Trophoblast cell (in vitro differentiated cells and primary cell): ENCODE results near the gene PITPNM1.
A peak's percentile ranks its signal among the peaks of the same experiment; 100 is the strongest.

Experiments used
- DNase-seq, 2 donors: peaks; one replicate each; pipeline ENCODE4 v3.0.0-alpha.2; 2016
- H2AFZ ChIP-seq: 2 replicates; pipeline ENCODE4 v1.6.1; 2013; ENCODE audit warnings: low read length, moderate library complexity, mild to moderate bottlenecking; ENCODE audit not compliant: insufficient read depth, poor library complexity
- H2AK5ac ChIP-seq: 2 replicates; pipeline ENCODE4 v1.6.1; 2013; ENCODE audit warnings: mild to moderate bottlenecking, low read length
- H2BK120ac ChIP-seq: 2 replicates; pipeline ENCODE4 v1.6.1; 2013; ENCODE audit warnings: low read length, mild to moderate bottlenecking, moderate library complexity; ENCODE audit not compliant: insufficient read depth, poor library complexity
- H2BK12ac ChIP-seq: 2 replicates; pipeline ENCODE4 v1.6.1; 2013; ENCODE audit warnings: mild to moderate bottlenecking, low read length, moderate library complexity
- H2BK5ac ChIP-seq: 2 replicates; pipeline ENCODE4 v1.6.1; 2013; ENCODE audit warnings: low read length, low read depth, moderate library complexity, mild to moderate bottlenecking; ENCODE audit not compliant: poor library complexity
- H3K14ac ChIP-seq: 2 replicates; pipeline ENCODE4 v1.6.1; 2013; ENCODE audit warnings: mild to moderate bottlenecking, low read length
- H3K18ac ChIP-seq: 2 replicates; pipeline ENCODE4 v1.6.1; 2013; ENCODE audit warnings: mild to moderate bottlenecking, low read length
- H3K23ac ChIP-seq: 2 replicates; pipeline ENCODE4 v1.6.1; 2013; ENCODE audit warnings: low read length
- H3K27ac ChIP-seq: 2 replicates; pipeline ENCODE4 v1.5.1; 2013; ENCODE audit warnings: low read depth, mild to moderate bottlenecking, inconsistent platforms, low read length, moderate library complexity
- H3K27me3 ChIP-seq: 2 replicates; pipeline ENCODE4 v1.6.1; 2013; ENCODE audit warnings: inconsistent platforms, mild to moderate bottlenecking, low read length, moderate library complexity; ENCODE audit not compliant: insufficient read depth
- H3K36me3 ChIP-seq, 2 experiments: 1 replicate in 1 of 2; 2 replicates in 1 of 2; pipeline ENCODE4 v1.6.1; 2013; ENCODE audit warnings: low read length in 2 of 2, mild to moderate bottlenecking in 2 of 2, moderate library complexity in 1 of 2; ENCODE audit not compliant: insufficient read depth in 2 of 2, control insufficient read depth in 1 of 2
- H3K4ac ChIP-seq: 2 replicates; pipeline ENCODE4 v1.6.1; 2013; ENCODE audit warnings: low read depth, mild to moderate bottlenecking, low read length, moderate library complexity
- H3K4me1 ChIP-seq, 2 experiments: 1 replicate in 1 of 2; 2 replicates in 1 of 2; pipeline ENCODE4 v1.6.1; 2013; ENCODE audit warnings: low read length in 2 of 2, mild to moderate bottlenecking in 2 of 2, moderate library complexity in 1 of 2; ENCODE audit not compliant: insufficient read depth in 2 of 2, control insufficient read depth in 1 of 2
- H3K4me2 ChIP-seq: 2 replicates; pipeline ENCODE4 v1.6.1; 2013; ENCODE audit warnings: inconsistent platforms, mild to moderate bottlenecking, low read length, moderate library complexity
- H3K4me3 ChIP-seq: 2 replicates; pipeline ENCODE4 v1.5.1; 2013; ENCODE audit warnings: mild to moderate bottlenecking, low read depth, low read length, inconsistent platforms
- H3K79me1 ChIP-seq: one replicate; pipeline ENCODE4 v1.6.1; 2013; ENCODE audit warnings: low read length
- H3K79me2 ChIP-seq: 2 replicates; pipeline ENCODE4 v1.6.1; 2013; ENCODE audit warnings: low read length, mild to moderate bottlenecking; ENCODE audit not compliant: control insufficient read depth, insufficient read depth, poor library complexity
- H3K9ac ChIP-seq: 2 replicates; pipeline ENCODE4 v1.6.1; 2013; ENCODE audit warnings: mild to moderate bottlenecking, low read length
- H3K9me3 ChIP-seq: 2 replicates; pipeline ENCODE4 v1.6.1; 2013; ENCODE audit warnings: low read depth, mild to moderate bottlenecking, control low read depth, inconsistent platforms, low read length; ENCODE audit not compliant: insufficient read depth
- H4K12ac ChIP-seq: 2 replicates; pipeline ENCODE4 v1.6.1; 2013; ENCODE audit warnings: low read depth, mild to moderate bottlenecking, low read length, moderate library complexity
- H4K8ac ChIP-seq: 2 replicates; pipeline ENCODE4 v1.6.1; 2013; ENCODE audit warnings: low read depth, mild to moderate bottlenecking, low read length, moderate library complexity
- H4K91ac ChIP-seq: one replicate; pipeline ENCODE4 v1.6.1; 2013; ENCODE audit warnings: low read depth, mild to moderate bottlenecking, low read length, moderate library complexity
- WGBS: extraction: QIAGEN DNeasy Blood & Tissue Kit; methylation state at CpG from one replicate; pipeline ENCODE4 v1.1.7; 2013; ENCODE audit warnings: missing lambda C conversion rate; ENCODE audit not compliant: insufficient read length, insufficient coverage; ENCODE audit errors: extremely low coverage; 5-methylcytosine and 5-hydroxymethylcytosine counted together

PITPNM1 gene

DNA sequence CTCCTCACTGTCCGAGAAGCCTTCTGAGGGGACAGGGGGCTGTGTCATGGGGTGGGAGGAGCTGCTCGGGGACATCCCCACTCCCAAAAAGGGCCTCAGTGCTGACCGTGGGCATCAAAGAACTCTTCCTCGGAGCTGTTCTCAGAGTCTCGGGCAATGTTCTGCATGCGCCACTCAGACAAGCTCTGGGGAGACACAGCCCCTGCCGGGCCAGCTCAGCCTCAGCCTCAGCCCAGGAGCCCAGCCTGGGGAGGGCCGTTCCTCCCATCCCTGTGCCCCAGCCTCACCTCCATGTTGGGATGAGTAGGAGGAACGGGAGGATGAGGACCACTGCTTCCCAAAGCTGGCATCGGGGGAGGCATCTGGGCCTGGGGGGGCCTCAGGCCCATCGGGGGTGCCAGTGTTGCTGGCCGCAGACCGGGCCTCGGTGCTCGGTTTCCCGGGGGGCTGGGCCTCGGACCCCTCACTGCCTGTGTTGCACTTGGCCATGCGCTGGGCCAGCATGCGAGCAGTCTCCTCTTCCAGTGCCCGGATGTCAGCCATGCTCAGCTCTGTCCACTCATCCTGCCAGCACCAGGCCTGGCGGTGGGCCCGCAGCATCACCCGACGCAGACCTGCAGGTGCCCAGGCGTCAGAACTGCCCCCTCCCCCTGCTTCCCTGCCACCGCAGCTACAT is 5.2 kb downstream of the PITPNM1 start:
- Histone ChIP-seq H3K27me3 (no peaks in the 10 kb centered on the region), H2BK5ac (no peak overlapping the region), H3K4ac (no peak overlapping the region), H3K79me1 (peaks cover 5% of the 10 kb centered on the region), H3K27ac (no peak overlapping the region), H2BK120ac (no peak overlapping the region), H3K79me2 (peaks cover 7% of the 10 kb centered on the region), H3K23ac (no peak overlapping the region), H3K4me1 (peaks cover 6 to 10% of the 10 kb centered on the region in 2 experiments), H2BK12ac (no peak overlapping the region), H3K9ac (no peak overlapping the region), H4K12ac (no peak overlapping the region), H4K91ac (no peak overlapping the region), H2AFZ (no peak overlapping the region), H4K8ac (no peak overlapping the region), H3K14ac (no peak overlapping the region), H3K4me2 (no peak overlapping the region), H3K36me3 (peaks cover 71 to 73% of the 10 kb centered on the region in 2 experiments), H2AK5ac (no peak overlapping the region), H3K18ac (no peak overlapping the region), H3K4me3 (no peak overlapping the region), H3K9me3 (no peaks in the 10 kb centered on the region)
- DNase-seq: no peak
- no CpG with 5 or more reads among the region's 26 CpGs for WGBS

DNA sequence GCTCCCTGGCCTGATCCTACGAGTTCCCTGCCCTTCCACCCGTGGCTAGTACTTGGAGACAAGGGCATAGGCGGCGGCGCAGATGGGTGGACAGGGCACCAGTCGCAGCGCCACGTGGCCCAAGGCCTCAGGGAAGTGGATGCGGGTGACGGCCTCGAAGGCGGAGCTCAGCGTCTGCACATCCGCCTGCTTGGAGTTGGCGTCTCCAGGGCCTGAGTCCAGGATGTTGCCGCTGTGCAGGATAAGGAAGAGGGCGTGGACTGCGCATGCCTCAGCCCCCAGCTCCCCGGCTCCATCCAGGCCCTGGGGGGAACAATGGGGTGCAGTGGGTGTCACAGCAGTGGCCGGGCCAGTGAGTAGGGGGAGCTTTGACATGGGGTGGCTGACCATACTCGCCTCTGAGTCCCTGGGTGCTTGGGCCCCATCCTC is 6.6 kb downstream of the PITPNM1 start:
- Histone ChIP-seq H4K91ac (no peak overlapping the region), H4K12ac (no peak overlapping the region), H3K27me3 (no peaks in the 10 kb centered on the region), H3K23ac (no peak overlapping the region), H2BK12ac (no peak overlapping the region), H3K14ac (no peak overlapping the region), H3K9ac (no peak overlapping the region), H2BK5ac (no peak overlapping the region), H2AFZ (no peak overlapping the region), H3K4ac (no peak overlapping the region), H3K79me1 (no peaks in the 10 kb centered on the region), H3K4me1 (peaks cover 2 to 5% of the 10 kb centered on the region in 2 experiments), H3K27ac (no peak overlapping the region), H2AK5ac (no peak overlapping the region), H3K9me3 (no peaks in the 10 kb centered on the region), H3K4me2 (no peak overlapping the region), H3K4me3 (no peak overlapping the region), H4K8ac (no peak overlapping the region), H3K79me2 (peaks cover 2% of the 10 kb centered on the region), H3K18ac (no peak overlapping the region), H2BK120ac (no peak overlapping the region), H3K36me3 (peaks cover 83 to 84% of the 10 kb centered on the region in 2 experiments)
- no CpG with 5 or more reads among the region's 21 CpGs for WGBS
- peak in 1 of 2 donors; percentile 45 for DNase-seq

DNA sequence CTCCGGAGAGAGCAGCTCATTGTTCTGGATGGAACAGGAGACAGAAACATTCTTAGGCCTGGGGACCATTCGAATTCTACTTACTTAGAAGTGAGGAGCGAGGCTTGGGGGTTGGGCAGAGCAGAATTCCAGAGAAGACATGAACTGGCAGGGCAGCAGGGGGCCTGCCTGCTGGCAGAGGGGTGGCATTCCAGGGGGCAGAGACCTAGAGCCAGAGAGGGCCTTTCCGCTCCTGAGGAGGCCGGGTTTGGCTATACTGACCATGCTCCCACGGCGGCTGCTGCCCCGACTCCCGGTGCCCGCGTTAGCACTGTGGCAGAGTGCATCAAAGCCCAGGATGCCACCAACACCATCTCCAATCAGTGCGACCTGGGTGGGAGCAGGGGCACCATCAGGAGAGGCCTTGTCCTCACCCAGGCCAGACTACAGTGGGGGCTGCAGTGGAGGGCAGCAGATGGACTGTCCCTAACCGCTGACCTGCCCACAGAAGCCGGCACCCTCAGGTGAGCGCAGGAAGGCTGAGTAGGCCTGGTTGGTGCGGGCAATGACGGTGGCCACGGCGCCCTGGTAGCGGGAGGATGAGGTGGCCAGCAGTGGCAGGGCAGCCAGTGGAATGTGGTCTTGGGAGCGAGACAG is 7.4 kb downstream of the PITPNM1 start:
- Histone ChIP-seq H4K12ac (no peak overlapping the region), H2BK12ac (no peak overlapping the region), H3K9ac (no peak overlapping the region), H3K36me3 (peaks cover 86 to 91% of the 10 kb centered on the region in 2 experiments), H3K4ac (no peak overlapping the region), H3K27ac (no peak overlapping the region), H3K4me2 (no peak overlapping the region), H3K79me2 (no peaks in the 10 kb centered on the region), H2AK5ac (no peak overlapping the region), H2BK5ac (no peak overlapping the region), H3K14ac (no peak overlapping the region), H3K9me3 (no peaks in the 10 kb centered on the region), H3K79me1 (no peaks in the 10 kb centered on the region), H4K8ac (no peak overlapping the region), H2AFZ (no peak overlapping the region), H3K27me3 (no peaks in the 10 kb centered on the region), H3K4me3 (no peak overlapping the region), H2BK120ac (no peak overlapping the region), H3K23ac (no peak overlapping the region), H4K91ac (no peak overlapping the region), H3K4me1 (no peaks in the 10 kb centered on the region), H3K18ac (no peak overlapping the region)
- WGBS: no CpG with 5 or more reads among the region's 21 CpGs
- no peak for DNase-seq

DNA sequence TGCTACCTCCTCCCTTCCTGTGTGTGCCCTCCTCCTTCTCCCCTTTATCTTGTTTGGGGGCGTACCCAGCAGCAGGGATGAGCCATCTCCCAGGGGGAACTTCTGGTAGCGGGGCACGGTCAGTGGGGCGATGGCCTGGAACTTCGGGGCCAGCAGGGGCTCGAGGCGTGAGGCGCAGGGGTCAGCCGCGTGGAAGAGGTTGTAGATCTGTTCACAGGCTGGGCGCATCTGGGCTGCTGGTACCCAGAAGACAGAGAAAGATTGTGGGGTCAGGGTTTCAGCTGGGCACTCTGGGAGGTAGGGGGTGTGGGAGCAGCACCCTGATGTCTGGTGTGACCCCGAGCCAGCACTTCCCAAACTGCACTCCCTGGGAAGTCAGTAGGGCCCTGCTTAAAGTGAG is 9.1 kb downstream of the PITPNM1 start:
- no peak overlapping the region for H3K4ac ChIP-seq
- H3K4me1 ChIP-seq: no peaks in the 10 kb centered on the region
- peaks cover 88 to 91% of the 10 kb centered on the region in 2 experiments for H3K36me3 ChIP-seq
- H3K9me3 ChIP-seq: no peaks in the 10 kb centered on the region
- no peak overlapping the region for H3K23ac ChIP-seq
- no peak overlapping the region for H2BK5ac ChIP-seq
- H2AFZ ChIP-seq: no peak overlapping the region
- H2BK12ac ChIP-seq: no peak overlapping the region
- no peaks in the 10 kb centered on the region for H3K79me1 ChIP-seq
- no peak overlapping the region for H2BK120ac ChIP-seq
- no peaks in the 10 kb centered on the region for H3K27me3 ChIP-seq
- no peak overlapping the region for H3K27ac ChIP-seq
- no peak overlapping the region for H3K14ac ChIP-seq
- no peak overlapping the region for H3K9ac ChIP-seq
- no peak overlapping the region for H4K91ac ChIP-seq
- H3K18ac ChIP-seq: no peak overlapping the region
- H2AK5ac ChIP-seq: no peak overlapping the region
- H4K12ac ChIP-seq: no peak overlapping the region
- no peak overlapping the region for H3K4me2 ChIP-seq
- no peak overlapping the region for H4K8ac ChIP-seq
- no peak overlapping the region for H3K4me3 ChIP-seq
- no peak for DNase-seq
- no peaks in the 10 kb centered on the region for H3K79me2 ChIP-seq
- no CpG with 5 or more reads among the region's 12 CpGs for WGBS
